ENCODE measurements around the gene PPP6R3.
"Not testable (repeated sequence)": the region's sequence is repeated elsewhere in the genome, so short reads cannot be mapped to it uniquely, and the experiment has no call there.

The PPP6R3 gene

GRCh38 chr11:68436162-68436888 is 24.2 kb upstream of the PPP6R3 start:
- DNase-seq (ENCODE audit: low read depth, low spot score), result no peak

GRCh38 chr11:68436985-68437926 is 23.3 kb upstream of the PPP6R3 start:
- no peak for DNase-seq (ENCODE audit: low read depth, low spot score)

- no peak for DNase-seq (ENCODE audit: low read depth, low spot score)
Measured at GRCh38 chr11:68437927-68438657, 22.5 kb upstream of the PPP6R3 start.

- DNase-seq (ENCODE audit: low read depth, low spot score), result no peak
Measured at GRCh38 chr11:68438658-68439259, 21.8 kb upstream of the PPP6R3 start.

- no peak for DNase-seq (ENCODE audit: low read depth, low spot score)
Measured at GRCh38 chr11:68439355-68440065, 21.0 kb upstream of the PPP6R3 start.

- no peak for DNase-seq (ENCODE audit: low read depth, low spot score)
Measured at GRCh38 chr11:68440224-68440623, 20.3 kb upstream of the PPP6R3 start.

GRCh38 chr11:68441466-68442230 is 18.9 kb upstream of the PPP6R3 start:
- no peak for DNase-seq (ENCODE audit: low read depth, low spot score)

- DNase-seq (ENCODE audit: low read depth, low spot score), result no peak
Measured at GRCh38 chr11:68442433-68442832, 18.1 kb upstream of the PPP6R3 start.

- no peak for DNase-seq (ENCODE audit: low read depth, low spot score)
Measured at GRCh38 chr11:68444566-68444965, 16.0 kb upstream of the PPP6R3 start.

GRCh38 chr11:68445531-68446035 is 15.0 kb upstream of the PPP6R3 start:
- no peak for DNase-seq (ENCODE audit: low read depth, low spot score)

- DNase-seq (ENCODE audit: low read depth, low spot score), result no peak
Measured at GRCh38 chr11:68446046-68446725, 14.4 kb upstream of the PPP6R3 start.

- peak; percentile 65 for DNase-seq (ENCODE audit: low read depth, low spot score)
Measured at GRCh38 chr11:68447015-68447801, 13.3 kb upstream of the PPP6R3 start.

- not testable (repeated sequence) for DNase-seq (ENCODE audit: low read depth, low spot score)
Measured at GRCh38 chr11:68447914-68448313, 12.6 kb upstream of the PPP6R3 start.

- DNase-seq (ENCODE audit: low read depth, low spot score), result no peak
Measured at GRCh38 chr11:68448604-68449011, 11.9 kb upstream of the PPP6R3 start.

- no peak for DNase-seq (ENCODE audit: low read depth, low spot score)
Measured at GRCh38 chr11:68449951-68450350, 10.6 kb upstream of the PPP6R3 start.

- DNase-seq (ENCODE audit: low read depth, low spot score), result no peak
Measured at GRCh38 chr11:68450711-68451110, 9.8 kb upstream of the PPP6R3 start.

- no peak for DNase-seq (ENCODE audit: low read depth, low spot score)
Measured at GRCh38 chr11:68454767-68455166, 5.8 kb upstream of the PPP6R3 start.

GRCh38 chr11:68455485-68455884 is 5.1 kb upstream of the PPP6R3 start:
- no peak for DNase-seq (ENCODE audit: low read depth, low spot score)
